Testis (tissue), 2 donors: Measurements from ENCODE around the gene SHISA2.

Experiments
- CTCF ChIP-seq, 3 experiments: fragments of 450-650 bp in 2 of 3; fragments of 200-600 bp in 1 of 3; sonication (generic) in 1 of 3; IDR thresholded peaks; one replicate each; pipeline ENCODE4 v1.5.1; 2016 to 2019; ENCODE audit warnings: antibody characterized with exemption in 3 of 3, mild to moderate bottlenecking in 2 of 3, moderate library complexity in 1 of 3
- POLR2A ChIP-seq: fragments of 450-650 bp; IDR thresholded peaks from one replicate; pipeline ENCODE4 v1.6.1; 2017; ENCODE audit warnings: antibody characterized with exemption, mild to moderate bottlenecking, moderate library complexity

GRCh38 chr13:26034018-26034417 is 17.8 kb downstream of the SHISA2 start:
- TF ChIP-seq CTCF (IDR thresholded peaks at IDR 0.05) (no peak), POLR2A (no peak)
